SJSA1 (cell line): ENCODE measurements around the gene UCN2. TPM values are rescaled to one million over a fixed set of nuclear protein-coding genes. Genes with fewer than 3 reads are reported as not detected.
A peak's percentile ranks its signal among the peaks of the same experiment; 100 is the strongest.
"Not testable (repeated sequence)": the region's sequence is repeated elsewhere in the genome, so short reads cannot be mapped to it uniquely, and the experiment has no call there.

ENCODE experiments used
- DNase-seq, 2 experiments: peaks; one replicate each; pipeline ENCODE4 v3.0.0-alpha.2; 2015 to 2020; ENCODE audit warnings: low spot score in 2 of 2, low read depth in 1 of 2
- H3K27ac ChIP-seq: fragments of 250-450 bp; sonication (Bioruptor Pico); 2 replicates; pipeline ENCODE4 v1.5.1; 2020; ENCODE audit warnings: mild to moderate bottlenecking, moderate library complexity
- H3K27me3 ChIP-seq: fragments of 250-450 bp; sonication (Bioruptor Pico); replicated peaks from 2 replicates; pipeline ENCODE4 v1.5.1; 2020; ENCODE audit warnings: mild to moderate bottlenecking, moderate library complexity
- H3K36me3 ChIP-seq: fragments of 250-450 bp; sonication (Bioruptor Pico); 2 replicates; pipeline ENCODE4 v1.5.1; 2020; ENCODE audit warnings: mild to moderate bottlenecking
- H3K4me1 ChIP-seq: fragments of 250-450 bp; sonication (Bioruptor Pico); replicated peaks from 2 replicates; pipeline ENCODE4 v1.6.1; 2021; ENCODE audit warnings: mild to moderate bottlenecking
- H3K4me3 ChIP-seq: fragments of 250-450 bp; sonication (Bioruptor Pico); 2 replicates; pipeline ENCODE4 v1.5.1; 2020; ENCODE audit warnings: mild to moderate bottlenecking
- H3K9me3 ChIP-seq: fragments of 250-450 bp; sonication (Bioruptor Pico); replicated peaks from 2 replicates; pipeline ENCODE4 v1.5.1; 2020; ENCODE audit warnings: mild to moderate bottlenecking
- total RNA-seq: library from RNA; depleted of rRNA; stranded (reverse); fragments of >200 nt; shearing (Covaris generic); gene quantifications from 2 replicates; pipeline ENCODE4 v1.2.3, GENCODE V29; 2014

UCN2 gene
- total RNA-seq, 1 experiment from 2014 or later, result 12.1 TPM

GRCh38 chr3:48548729-48549705, 14.6 kb downstream of the UCN2 start:
- H3K4me1 ChIP-seq, result no peaks in the 10 kb centered on the region
- H3K36me3 ChIP-seq, result peaks cover 14% of the 10 kb centered on the region; the same call in 1 of the 2 replicates
- H3K27ac ChIP-seq, result no peak overlapping the region
- no peaks in the 10 kb centered on the region for H3K9me3 ChIP-seq
- no peaks in the 10 kb centered on the region for H3K27me3 ChIP-seq
- DNase-seq, result peak; percentile 58 to 76
- H3K4me3 ChIP-seq, result no peak overlapping the region

- H3K4me1 ChIP-seq, result no peaks in the 10 kb centered on the region
- no peak overlapping the region for H3K4me3 ChIP-seq
- H3K9me3 ChIP-seq, result no peaks in the 10 kb centered on the region
- DNase-seq, result no peak
- peaks cover 14% of the 10 kb centered on the region; the same call in 1 of the 2 replicates for H3K36me3 ChIP-seq
- no peaks in the 10 kb centered on the region for H3K27me3 ChIP-seq
- no peak overlapping the region for H3K27ac ChIP-seq
Observed at GRCh38 chr3:48548126-48548525, 15.5 kb downstream of the UCN2 start.

GRCh38 chr3:48546203-48546829, 17.3 kb downstream of the UCN2 start:
- H3K4me1 ChIP-seq, result no peaks in the 10 kb centered on the region
- no peaks in the 10 kb centered on the region for H3K27me3 ChIP-seq
- H3K9me3 ChIP-seq, result no peaks in the 10 kb centered on the region
- peaks cover 14% of the 10 kb centered on the region; the same call in 1 of the 2 replicates for H3K36me3 ChIP-seq
- no peak overlapping the region for H3K4me3 ChIP-seq
- no peak for DNase-seq
- H3K27ac ChIP-seq, result no peak overlapping the region

GRCh38 chr3:48544141-48544540, 19.4 kb downstream of the UCN2 start:
- no peak for DNase-seq
- Histone ChIP-seq H3K4me1 (no peaks in the 10 kb centered on the region), H3K4me3 (no peak overlapping the region), H3K9me3 (no peaks in the 10 kb centered on the region), H3K36me3 (peaks cover 14% of the 10 kb centered on the region; the same call in 1 of the 2 replicates), H3K27ac (no peak overlapping the region), H3K27me3 (no peaks in the 10 kb centered on the region)

GRCh38 chr3:48543271-48543866, 20.2 kb downstream of the UCN2 start:
- no peak overlapping the region for H3K27ac ChIP-seq
- no peaks in the 10 kb centered on the region for H3K4me1 ChIP-seq
- no peak for DNase-seq
- H3K27me3 ChIP-seq, result no peaks in the 10 kb centered on the region
- H3K9me3 ChIP-seq, result no peaks in the 10 kb centered on the region
- peaks cover 9% of the 10 kb centered on the region; the same call in 1 of the 2 replicates for H3K36me3 ChIP-seq
- no peak overlapping the region for H3K4me3 ChIP-seq

GRCh38 chr3:48538451-48538850, 25.1 kb downstream of the UCN2 start:
- Histone ChIP-seq H3K4me1 (no peaks in the 10 kb centered on the region), H3K36me3 (peaks cover 10% of the 10 kb centered on the region), H3K27me3 (no peaks in the 10 kb centered on the region), H3K27ac (no peak overlapping the region), H3K4me3 (no peak overlapping the region), H3K9me3 (no peaks in the 10 kb centered on the region)
- no peak for DNase-seq

- H3K9me3 ChIP-seq, result no peaks in the 10 kb centered on the region
- no peaks in the 10 kb centered on the region for H3K27me3 ChIP-seq
- H3K36me3 ChIP-seq, result peaks cover 20% of the 10 kb centered on the region
- no peak overlapping the region for H3K4me3 ChIP-seq
- H3K27ac ChIP-seq, result no peak overlapping the region
- H3K4me1 ChIP-seq, result no peaks in the 10 kb centered on the region
- no peak for DNase-seq
Observed at GRCh38 chr3:48536785-48537184, 26.8 kb downstream of the UCN2 start.

- no peak for DNase-seq
- Histone ChIP-seq H3K9me3 (no peaks in the 10 kb centered on the region), H3K4me1 (no peaks in the 10 kb centered on the region), H3K27me3 (no peaks in the 10 kb centered on the region), H3K27ac (no peak overlapping the region), H3K36me3 (peaks cover 20% of the 10 kb centered on the region), H3K4me3 (no peak overlapping the region)
Observed at GRCh38 chr3:48536116-48536515, 27.5 kb downstream of the UCN2 start.

- H3K36me3 ChIP-seq, result peaks cover 20% of the 10 kb centered on the region
- DNase-seq, result no peak
- H3K9me3 ChIP-seq, result no peaks in the 10 kb centered on the region
- H3K27ac ChIP-seq, result no peak overlapping the region
- no peak overlapping the region for H3K4me3 ChIP-seq
- no peaks in the 10 kb centered on the region for H3K4me1 ChIP-seq
- H3K27me3 ChIP-seq, result no peaks in the 10 kb centered on the region
Observed at GRCh38 chr3:48535578-48535977, 28.0 kb downstream of the UCN2 start.

GRCh38 chr3:48532977-48533337, 30.6 kb downstream of the UCN2 start:
- H3K9me3 ChIP-seq, result no peaks in the 10 kb centered on the region
- no peak overlapping the region for H3K4me3 ChIP-seq
- H3K27ac ChIP-seq, result no peak overlapping the region
- DNase-seq, result no peak
- no peaks in the 10 kb centered on the region for H3K4me1 ChIP-seq
- H3K36me3 ChIP-seq, result peaks cover 20% of the 10 kb centered on the region
- no peaks in the 10 kb centered on the region for H3K27me3 ChIP-seq

GRCh38 chr3:48532271-48532976, 31.2 kb downstream of the UCN2 start:
- DNase-seq, result no peak
- Histone ChIP-seq H3K27ac (no peak overlapping the region), H3K27me3 (no peaks in the 10 kb centered on the region), H3K4me1 (no peaks in the 10 kb centered on the region), H3K36me3 (peaks cover 17% of the 10 kb centered on the region), H3K4me3 (no peak overlapping the region), H3K9me3 (no peaks in the 10 kb centered on the region)

GRCh38 chr3:48530701-48531100, 32.9 kb downstream of the UCN2 start:
- peaks cover 14% of the 10 kb centered on the region for H3K36me3 ChIP-seq
- not testable (repeated sequence) for H3K4me1 ChIP-seq, H3K27me3 ChIP-seq, H3K9me3 ChIP-seq, DNase-seq, H3K27ac ChIP-seq, H3K4me3 ChIP-seq

- Histone ChIP-seq H3K36me3 (peaks cover 13% of the 10 kb centered on the region), H3K4me1 (no peaks in the 10 kb centered on the region), H3K9me3 (no peaks in the 10 kb centered on the region), H3K27me3 (no peaks in the 10 kb centered on the region), H3K4me3 (no peak overlapping the region), H3K27ac (no peak overlapping the region)
- DNase-seq, result no peak
Observed at GRCh38 chr3:48528754-48529153, 34.8 kb downstream of the UCN2 start.
